ENCODE data around the gene KRT74. TPM values are rescaled to one million over a fixed set of nuclear protein-coding genes. Genes with fewer than 3 reads are reported as not detected.

The KRT74 gene
- total RNA-seq, 2 donors from 2014 or later, result not detected

GRCh38 chr12:52542157-52542556, 31.5 kb downstream of the KRT74 start:
- TF ChIP-seq, protein P1, sequence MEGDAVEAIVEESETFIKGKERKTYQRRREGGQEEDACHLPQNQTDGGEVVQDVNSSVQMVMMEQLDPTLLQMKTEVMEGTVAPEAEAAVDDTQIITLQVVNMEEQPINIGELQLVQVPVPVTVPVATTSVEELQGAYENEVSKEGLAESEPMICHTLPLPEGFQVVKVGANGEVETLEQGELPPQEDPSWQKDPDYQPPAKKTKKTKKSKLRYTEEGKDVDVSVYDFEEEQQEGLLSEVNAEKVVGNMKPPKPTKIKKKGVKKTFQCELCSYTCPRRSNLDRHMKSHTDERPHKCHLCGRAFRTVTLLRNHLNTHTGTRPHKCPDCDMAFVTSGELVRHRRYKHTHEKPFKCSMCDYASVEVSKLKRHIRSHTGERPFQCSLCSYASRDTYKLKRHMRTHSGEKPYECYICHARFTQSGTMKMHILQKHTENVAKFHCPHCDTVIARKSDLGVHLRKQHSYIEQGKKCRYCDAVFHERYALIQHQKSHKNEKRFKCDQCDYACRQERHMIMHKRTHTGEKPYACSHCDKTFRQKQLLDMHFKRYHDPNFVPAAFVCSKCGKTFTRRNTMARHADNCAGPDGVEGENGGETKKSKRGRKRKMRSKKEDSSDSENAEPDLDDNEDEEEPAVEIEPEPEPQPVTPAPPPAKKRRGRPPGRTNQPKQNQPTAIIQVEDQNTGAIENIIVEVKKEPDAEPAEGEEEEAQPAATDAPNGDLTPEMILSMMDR (IDR thresholded peaks at IDR 0.05), result no peak
- Histone ChIP-seq H3K9me3 (no peaks in the 10 kb centered on the region), H3K4me1 (ENCODE audit: control insufficient read depth in 1 of 2, low read depth in 2 of 2) (peaks cover 0 to 17% of the 10 kb centered on the region in 2 donors), H3K27me3 (replicated peaks; ENCODE audit: insufficient read depth) (no peaks in the 10 kb centered on the region), H3K36me3 (no peaks in the 10 kb centered on the region), H3K4me3 (no peak overlapping the region), H3K27ac (no peak overlapping the region)
- DNase-seq (ENCODE audit: low spot score), result no peak
- ATAC-seq (ENCODE audit: insufficient number of reproducible peaks, low FRiP score, low read depth), result no peak

GRCh38 chr12:52541709-52542108, 31.9 kb downstream of the KRT74 start:
- no peak for ATAC-seq (ENCODE audit: insufficient number of reproducible peaks, low FRiP score, low read depth)
- TF ChIP-seq, protein P1 (IDR thresholded peaks at IDR 0.05), result no peak
- DNase-seq (ENCODE audit: low spot score), result no peak
- H3K27me3 ChIP-seq (replicated peaks; ENCODE audit: insufficient read depth), result no peaks in the 10 kb centered on the region
- H3K27ac ChIP-seq, result no peak overlapping the region
- H3K4me3 ChIP-seq, result no peak overlapping the region
- H3K9me3 ChIP-seq, result no peaks in the 10 kb centered on the region
- no peaks in the 10 kb centered on the region for H3K36me3 ChIP-seq
- H3K4me1 ChIP-seq (ENCODE audit: control insufficient read depth in 1 of 2, low read depth in 2 of 2), result peaks cover 0 to 17% of the 10 kb centered on the region in 2 donors

- Histone ChIP-seq H3K27ac (no peak overlapping the region), H3K4me1 (ENCODE audit: control insufficient read depth in 1 of 2, low read depth in 2 of 2) (peaks cover 0 to 17% of the 10 kb centered on the region in 2 donors), H3K9me3 (no peaks in the 10 kb centered on the region), H3K4me3 (no peak overlapping the region), H3K36me3 (no peaks in the 10 kb centered on the region), H3K27me3 (replicated peaks; ENCODE audit: insufficient read depth) (no peaks in the 10 kb centered on the region)
- DNase-seq (ENCODE audit: low spot score) (no peak), ATAC-seq (ENCODE audit: insufficient number of reproducible peaks, low FRiP score, low read depth) (no peak)
- TF ChIP-seq, protein P1 (IDR thresholded peaks at IDR 0.05), result no peak
Observed at GRCh38 chr12:52540531-52540930, 33.1 kb downstream of the KRT74 start.

DNA sequence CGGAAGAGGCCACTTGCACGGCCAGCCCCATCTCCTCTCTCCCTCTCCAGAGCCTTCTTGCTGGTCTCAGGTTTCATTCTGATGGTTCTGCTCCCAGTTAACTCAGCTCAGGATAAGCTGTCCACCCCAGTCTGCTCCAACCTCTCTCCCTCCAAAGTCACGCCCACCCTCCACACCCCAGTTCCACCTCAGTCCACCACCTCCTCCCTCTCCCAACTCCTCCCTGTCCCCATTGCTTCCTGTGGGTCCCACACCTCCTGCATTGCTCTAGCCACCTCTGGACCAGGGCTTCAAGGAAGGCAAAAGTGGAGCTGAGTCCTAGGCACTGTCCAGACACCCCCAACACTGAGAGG, 33.8 kb downstream of the KRT74 start:
- no peak overlapping the region for H3K27ac ChIP-seq
- H3K4me1 ChIP-seq (ENCODE audit: control insufficient read depth in 1 of 2, low read depth in 2 of 2), result peaks cover 0 to 12% of the 10 kb centered on the region in 2 donors
- TF ChIP-seq, protein P1 (IDR thresholded peaks at IDR 0.05), result no peak
- no peak overlapping the region for H3K4me3 ChIP-seq
- H3K36me3 ChIP-seq, result no peaks in the 10 kb centered on the region
- ATAC-seq (ENCODE audit: insufficient number of reproducible peaks, low FRiP score, low read depth) (no peak), DNase-seq (ENCODE audit: low spot score) (no peak)
- H3K27me3 ChIP-seq (replicated peaks; ENCODE audit: insufficient read depth), result no peaks in the 10 kb centered on the region
- H3K9me3 ChIP-seq, result no peaks in the 10 kb centered on the region

- no peak for DNase-seq (ENCODE audit: low spot score)
- Histone ChIP-seq H3K27ac (no peak overlapping the region), H3K4me1 (ENCODE audit: control insufficient read depth in 1 of 2, low read depth in 2 of 2) (peaks cover 0 to 6% of the 10 kb centered on the region in 2 donors), H3K27me3 (replicated peaks; ENCODE audit: insufficient read depth) (no peaks in the 10 kb centered on the region), H3K36me3 (no peaks in the 10 kb centered on the region), H3K4me3 (no peak overlapping the region), H3K9me3 (no peaks in the 10 kb centered on the region)
- ATAC-seq (ENCODE audit: insufficient number of reproducible peaks, low FRiP score, low read depth), result no peak
- TF ChIP-seq, protein P1 (IDR thresholded peaks at IDR 0.05), result no peak
Observed at GRCh38 chr12:52539083-52539820, 34.4 kb downstream of the KRT74 start.

All from thoracic aorta (tissue), 2 donors.